Dendritic cell treated with granulocyte-macrophage colony-stimulating factor and Interleukin-4, amounts not matched to agents 40 ng/mL and 50 ng/mL, for 4 days (primary cell): ENCODE measurements around the gene EZH2.

Experiments
- H3K27ac Mint-ChIP-seq: one replicate; pipeline ENCODE4 v1.8.0; 2022; ENCODE audit warnings: mild to moderate bottlenecking, mixed read lengths
- H3K27me3 Mint-ChIP-seq: one replicate; pipeline ENCODE4 v1.8.0; 2022; ENCODE audit warnings: mild to moderate bottlenecking, mixed read lengths
- H3K36me3 Mint-ChIP-seq: one replicate; pipeline ENCODE4 v1.8.0; 2022; ENCODE audit warnings: low read depth, mixed read lengths
- H3K4me1 Mint-ChIP-seq: one replicate; pipeline ENCODE4 v1.8.0; 2022; ENCODE audit warnings: low read depth, mixed read lengths
- H3K4me3 Mint-ChIP-seq: one replicate; pipeline ENCODE4 v1.8.0; 2022; ENCODE audit warnings: mild to moderate bottlenecking, moderate library complexity, mixed read lengths
- H3K9me3 Mint-ChIP-seq: one replicate; pipeline ENCODE4 v1.8.0; 2022; ENCODE audit warnings: mixed read lengths
- intact Hi-C: fragments of 100-400 bp; cut with micrococcal nuclease; formaldehyde crosslinking; loops from one replicate; pipeline ENCODE4 v1.15.0; 2022

EZH2 gene

GRCh38 chr7:148912758-148913541, 28.9 kb upstream of the EZH2 start:
- no peak overlapping the region for H3K27ac Mint-ChIP-seq
- intact Hi-C loops = no loop called here
- peaks cover 17% of the 10 kb centered on the region for H3K27me3 Mint-ChIP-seq
- H3K36me3 Mint-ChIP-seq = no peaks in the 10 kb centered on the region
- H3K9me3 Mint-ChIP-seq = no peaks in the 10 kb centered on the region
- no peak overlapping the region for H3K4me3 Mint-ChIP-seq
- peaks cover 37% of the 10 kb centered on the region for H3K4me1 Mint-ChIP-seq

- H3K4me3 Mint-ChIP-seq = no peak overlapping the region
- H3K27ac Mint-ChIP-seq = no peak overlapping the region
- no peaks in the 10 kb centered on the region for H3K9me3 Mint-ChIP-seq
- H3K27me3 Mint-ChIP-seq = peaks cover 18% of the 10 kb centered on the region
- intact Hi-C loops = no loop called here
- H3K36me3 Mint-ChIP-seq = no peaks in the 10 kb centered on the region
- peaks cover 37% of the 10 kb centered on the region for H3K4me1 Mint-ChIP-seq
Measured at GRCh38 chr7:148912151-148912550, 28.1 kb upstream of the EZH2 start.

- H3K4me3 Mint-ChIP-seq = no peak overlapping the region
Measured at GRCh38 chr7:148911626-148912025, 27.5 kb upstream of the EZH2 start.

GRCh38 chr7:148909568-148909967, 25.5 kb upstream of the EZH2 start:
- H3K9me3 Mint-ChIP-seq = no peaks in the 10 kb centered on the region
- H3K4me3 Mint-ChIP-seq = no peak overlapping the region
- no peak overlapping the region for H3K27ac Mint-ChIP-seq
- intact Hi-C loops = no loop called here
- peaks cover 36% of the 10 kb centered on the region for H3K4me1 Mint-ChIP-seq
- H3K36me3 Mint-ChIP-seq = no peaks in the 10 kb centered on the region
- peaks cover 18% of the 10 kb centered on the region for H3K27me3 Mint-ChIP-seq

More at GRCh38 chr7:148911626-148912025, 27.5 kb upstream of the EZH2 start:
- H3K27me3 Mint-ChIP-seq = peaks cover 18% of the 10 kb centered on the region
- H3K9me3 Mint-ChIP-seq = no peaks in the 10 kb centered on the region
- H3K4me1 Mint-ChIP-seq = peaks cover 37% of the 10 kb centered on the region
- H3K27ac Mint-ChIP-seq = no peak overlapping the region
- H3K36me3 Mint-ChIP-seq = no peaks in the 10 kb centered on the region
- intact Hi-C loops = no loop called here

- H3K4me1 Mint-ChIP-seq = peaks cover 29% of the 10 kb centered on the region
- H3K36me3 Mint-ChIP-seq = no peaks in the 10 kb centered on the region
- intact Hi-C loops = no loop called here
- peaks cover 18% of the 10 kb centered on the region for H3K27me3 Mint-ChIP-seq
- H3K27ac Mint-ChIP-seq = no peak overlapping the region
- no peak overlapping the region for H3K4me3 Mint-ChIP-seq
- H3K9me3 Mint-ChIP-seq = no peaks in the 10 kb centered on the region
Measured at GRCh38 chr7:148906707-148907498, 22.8 kb upstream of the EZH2 start.

GRCh38 chr7:148905093-148905666, 21.1 kb upstream of the EZH2 start:
- intact Hi-C loops = no loop called here

GRCh38 chr7:148903504-148903903, 19.4 kb upstream of the EZH2 start:
- intact Hi-C loops = no loop called here
- H3K9me3 Mint-ChIP-seq = no peaks in the 10 kb centered on the region
- H3K27ac Mint-ChIP-seq = no peak overlapping the region
- peaks cover 5% of the 10 kb centered on the region for H3K27me3 Mint-ChIP-seq
- H3K4me1 Mint-ChIP-seq = peaks cover 9% of the 10 kb centered on the region
- H3K4me3 Mint-ChIP-seq = no peak overlapping the region
- no peaks in the 10 kb centered on the region for H3K36me3 Mint-ChIP-seq

More at GRCh38 chr7:148905093-148905666, 21.1 kb upstream of the EZH2 start:
- Mint-ChIP-seq H3K27me3 (peaks cover 15% of the 10 kb centered on the region), H3K4me1 (peaks cover 19% of the 10 kb centered on the region), H3K27ac (no peak overlapping the region), H3K36me3 (no peaks in the 10 kb centered on the region), H3K4me3 (no peak overlapping the region), H3K9me3 (no peaks in the 10 kb centered on the region)

GRCh38 chr7:148901178-148901577, 17.1 kb upstream of the EZH2 start:
- peaks cover 4% of the 10 kb centered on the region for H3K27me3 Mint-ChIP-seq

GRCh38 chr7:148898845-148899484, 14.9 kb upstream of the EZH2 start:
- H3K27ac Mint-ChIP-seq = no peak overlapping the region
- peaks cover 7% of the 10 kb centered on the region for H3K27me3 Mint-ChIP-seq
- H3K36me3 Mint-ChIP-seq = no peaks in the 10 kb centered on the region
- peaks cover 6% of the 10 kb centered on the region for H3K4me1 Mint-ChIP-seq
- no peaks in the 10 kb centered on the region for H3K9me3 Mint-ChIP-seq
- no peak overlapping the region for H3K4me3 Mint-ChIP-seq
- intact Hi-C loops = no loop called here

More at GRCh38 chr7:148901178-148901577, 17.1 kb upstream of the EZH2 start:
- Mint-ChIP-seq H3K4me1 (peaks cover 6% of the 10 kb centered on the region), H3K9me3 (no peaks in the 10 kb centered on the region), H3K36me3 (no peaks in the 10 kb centered on the region), H3K27ac (no peak overlapping the region), H3K4me3 (no peak overlapping the region)
- intact Hi-C loops = no loop called here

- intact Hi-C loops = no loop called here
- H3K27me3 Mint-ChIP-seq = peaks cover 15% of the 10 kb centered on the region
- no peak overlapping the region for H3K4me3 Mint-ChIP-seq
- H3K27ac Mint-ChIP-seq = no peak overlapping the region
- H3K4me1 Mint-ChIP-seq = peaks cover 6% of the 10 kb centered on the region
- H3K9me3 Mint-ChIP-seq = no peaks in the 10 kb centered on the region
- H3K36me3 Mint-ChIP-seq = no peaks in the 10 kb centered on the region
Measured at GRCh38 chr7:148894591-148894990, 10.5 kb upstream of the EZH2 start.

- intact Hi-C loops = no loop called here
- peaks cover 15% of the 10 kb centered on the region for H3K27me3 Mint-ChIP-seq
- H3K4me1 Mint-ChIP-seq = peaks cover 5% of the 10 kb centered on the region
- H3K4me3 Mint-ChIP-seq = no peak overlapping the region
- H3K27ac Mint-ChIP-seq = no peak overlapping the region
- H3K36me3 Mint-ChIP-seq = no peaks in the 10 kb centered on the region
- H3K9me3 Mint-ChIP-seq = no peaks in the 10 kb centered on the region
Measured at GRCh38 chr7:148893071-148893470, 9.0 kb upstream of the EZH2 start.

GRCh38 chr7:148888300-148888699, 4.2 kb upstream of the EZH2 start:
- Mint-ChIP-seq H3K4me1 (peaks cover 17% of the 10 kb centered on the region), H3K9me3 (no peaks in the 10 kb centered on the region), H3K27ac (no peak overlapping the region), H3K4me3 (no peak overlapping the region), H3K27me3 (peaks cover 6% of the 10 kb centered on the region), H3K36me3 (peaks cover 9% of the 10 kb centered on the region)
- intact Hi-C loops = loop anchor here (10.0 kb wide), 1 partner anchor 183 kb away; no protein-coding TSS in a partner anchor

GRCh38 chr7:148886844-148887243, 2.8 kb upstream of the EZH2 start:
- intact Hi-C loops = loop anchor here (10.0 kb wide), 1 partner anchor 182 kb away; no protein-coding TSS in a partner anchor
- H3K9me3 Mint-ChIP-seq = no peaks in the 10 kb centered on the region
- H3K4me1 Mint-ChIP-seq = peaks cover 17% of the 10 kb centered on the region
- no peak overlapping the region for H3K27ac Mint-ChIP-seq
- H3K36me3 Mint-ChIP-seq = peaks cover 14% of the 10 kb centered on the region
- H3K4me3 Mint-ChIP-seq = no peak overlapping the region
- peaks cover 2% of the 10 kb centered on the region for H3K27me3 Mint-ChIP-seq
